Epithelial cell of prostate (primary cell): ENCODE measurements around the gene SEMA3C.

ENCODE experiments used
- DNase-seq: peaks from one replicate; pipeline ENCODE4 v3.0.0-alpha.2; 2011; ENCODE audit warnings: low read depth, low spot score
- H3K27ac ChIP-seq: fragments of 450-650 bp; 2 replicates; pipeline ENCODE4 v1.5.1; 2017; ENCODE audit warnings: mild to moderate bottlenecking

SEMA3C gene

DNA sequence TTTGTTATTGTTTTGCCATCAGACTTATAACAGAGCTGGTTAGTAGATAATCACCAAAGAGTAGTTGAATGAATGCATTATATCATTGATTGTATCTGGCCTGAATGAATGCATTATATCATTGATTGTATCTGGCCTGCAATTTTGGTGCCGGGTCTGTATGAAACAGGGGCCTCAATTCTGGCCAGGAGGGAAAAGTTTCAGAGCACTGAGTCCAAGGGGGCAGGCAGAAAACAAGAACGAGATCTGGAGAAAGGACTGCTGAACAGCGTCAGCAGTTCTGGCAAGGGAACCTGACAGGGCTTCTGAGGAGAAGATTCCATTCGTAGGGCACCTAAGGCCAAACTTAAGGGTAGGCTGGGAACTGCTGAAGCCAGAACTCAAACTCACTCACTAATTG is 128.0 kb downstream of the SEMA3C start:
- H3K27ac ChIP-seq, result no peak overlapping the region
- no peak for DNase-seq

GRCh38 chr7:80787721-80788120 is 131.1 kb downstream of the SEMA3C start:
- no peak overlapping the region for H3K27ac ChIP-seq
- DNase-seq, result no peak

DNA sequence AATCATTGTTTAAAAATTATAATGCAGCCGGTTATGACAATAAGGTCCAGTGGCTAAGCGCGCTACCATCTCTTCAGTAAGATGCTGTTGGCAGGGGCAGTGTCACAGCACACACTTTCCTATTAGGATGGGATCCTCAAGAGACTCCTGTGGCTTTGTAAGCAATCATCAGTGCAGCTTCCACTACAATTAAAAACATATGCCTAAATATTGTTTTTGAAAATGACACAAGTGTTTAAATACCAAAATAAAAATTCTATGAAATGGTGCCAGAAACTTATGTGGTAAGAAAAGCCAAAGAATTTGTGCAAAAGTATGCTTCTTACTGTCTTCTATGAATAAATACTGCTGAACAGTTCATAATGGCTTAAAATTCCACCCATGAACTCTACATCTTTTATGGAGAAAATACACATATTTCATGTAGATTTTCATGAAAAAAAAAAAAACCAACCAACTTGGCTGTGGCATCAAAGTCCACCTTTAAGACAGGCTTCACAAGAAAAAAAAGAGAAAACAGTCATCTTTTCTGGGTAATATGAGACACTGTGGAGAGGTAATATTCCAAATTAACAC is 132.8 kb downstream of the SEMA3C start:
- DNase-seq, result no peak
- H3K27ac ChIP-seq, result no peak overlapping the region

GRCh38 chr7:80785276-80785675 is 133.6 kb downstream of the SEMA3C start:
- no peak overlapping the region for H3K27ac ChIP-seq
- DNase-seq, result no peak

DNA sequence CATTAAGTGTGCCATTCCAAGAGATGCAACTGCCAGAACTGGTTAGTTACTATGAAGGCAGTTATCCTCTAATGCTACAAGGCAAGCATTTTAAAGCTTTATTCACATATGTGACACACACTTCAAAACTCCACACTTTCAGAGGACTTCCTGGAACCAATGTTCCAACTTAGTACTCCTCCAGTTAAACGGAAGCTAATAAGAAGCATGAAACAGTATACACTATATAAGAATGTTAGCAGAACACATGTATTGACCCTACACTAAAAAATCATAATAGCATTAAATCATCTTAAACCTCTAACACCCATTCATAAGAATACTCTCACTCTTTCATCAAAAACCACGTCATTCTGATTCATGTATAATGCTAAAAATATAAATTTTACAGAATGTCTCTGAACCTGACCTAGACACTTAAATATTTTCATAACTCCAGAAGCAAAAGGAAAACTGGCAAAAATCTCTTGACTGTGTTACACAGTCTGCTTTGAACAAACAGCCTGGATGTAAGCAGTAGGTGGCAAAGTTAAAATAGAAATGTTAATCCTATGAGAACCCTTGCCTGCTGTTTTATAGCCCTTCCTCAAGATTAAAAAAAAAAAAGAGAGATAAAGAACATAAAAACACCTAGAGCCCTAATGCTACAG is 135.0 kb downstream of the SEMA3C start:
- DNase-seq, result no peak
- no peak overlapping the region for H3K27ac ChIP-seq

- no peak overlapping the region for H3K27ac ChIP-seq
Measured at GRCh38 chr7:80783186-80783677, 135.6 kb downstream of the SEMA3C start.

DNA sequence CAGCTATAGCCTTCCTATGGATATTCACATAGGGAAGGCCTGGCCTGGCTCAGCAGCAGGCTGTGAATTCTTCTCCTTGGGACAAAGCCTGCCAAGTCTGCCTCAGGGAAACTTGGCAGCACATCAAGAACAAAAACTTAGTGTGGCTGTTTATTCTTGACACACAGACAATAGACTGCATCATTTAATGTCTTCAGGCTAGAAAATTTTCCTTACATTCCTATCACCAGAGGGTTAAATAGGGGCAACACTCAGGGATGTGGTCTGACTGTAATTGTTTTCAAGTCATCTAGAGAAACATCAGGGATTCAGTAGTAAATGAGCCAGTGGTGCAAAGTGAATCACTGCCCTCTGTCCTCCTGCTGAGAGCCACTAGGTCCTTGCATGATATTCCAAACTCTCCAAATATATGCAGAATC is 137.3 kb downstream of the SEMA3C start:
- no peak for DNase-seq
- no peak overlapping the region for H3K27ac ChIP-seq

More at GRCh38 chr7:80783186-80783677, 135.6 kb downstream of the SEMA3C start:
- DNase-seq, result no peak

GRCh38 chr7:80781146-80781545 is 137.7 kb downstream of the SEMA3C start:
- no peak overlapping the region for H3K27ac ChIP-seq
- DNase-seq, result no peak

GRCh38 chr7:80779456-80779855 is 139.4 kb downstream of the SEMA3C start:
- no peak for DNase-seq
- H3K27ac ChIP-seq, result no peak overlapping the region

- no peak overlapping the region for H3K27ac ChIP-seq
- no peak for DNase-seq
Measured at GRCh38 chr7:80775897-80776296, 143.0 kb downstream of the SEMA3C start.

DNA sequence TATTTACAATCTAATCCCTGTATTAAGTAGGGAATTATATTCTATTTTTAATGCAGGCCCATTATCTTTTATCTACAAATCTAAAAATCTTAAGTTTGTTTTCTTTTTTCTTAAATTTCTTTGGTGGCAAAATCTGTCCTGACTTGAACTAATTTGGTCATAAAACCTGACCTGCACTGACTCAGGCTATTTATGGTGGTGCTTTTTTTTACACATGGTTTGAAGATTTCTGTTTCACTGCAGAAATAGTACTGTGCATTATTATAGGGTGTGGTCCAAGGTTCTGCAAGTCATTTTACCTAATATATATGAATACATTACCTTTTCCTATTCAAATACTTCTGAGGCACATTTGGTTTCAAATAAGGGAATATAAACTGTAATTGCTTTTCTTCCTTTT is 143.4 kb downstream of the SEMA3C start:
- DNase-seq, result no peak

GRCh38 chr7:80774843-80775242 is 144.0 kb downstream of the SEMA3C start:
- H3K27ac ChIP-seq, result peak overlapping the region; percentile 4
- DNase-seq, result no peak

More for the DNA sequence above, 143.4 kb downstream of the SEMA3C start:
- peak overlapping the region; percentile 4 for H3K27ac ChIP-seq

GRCh38 chr7:80773787-80774508 is 144.9 kb downstream of the SEMA3C start:
- no peak overlapping the region for H3K27ac ChIP-seq
- DNase-seq, result no peak

GRCh38 chr7:80772347-80772993 is 146.4 kb downstream of the SEMA3C start:
- no peak for DNase-seq

DNA sequence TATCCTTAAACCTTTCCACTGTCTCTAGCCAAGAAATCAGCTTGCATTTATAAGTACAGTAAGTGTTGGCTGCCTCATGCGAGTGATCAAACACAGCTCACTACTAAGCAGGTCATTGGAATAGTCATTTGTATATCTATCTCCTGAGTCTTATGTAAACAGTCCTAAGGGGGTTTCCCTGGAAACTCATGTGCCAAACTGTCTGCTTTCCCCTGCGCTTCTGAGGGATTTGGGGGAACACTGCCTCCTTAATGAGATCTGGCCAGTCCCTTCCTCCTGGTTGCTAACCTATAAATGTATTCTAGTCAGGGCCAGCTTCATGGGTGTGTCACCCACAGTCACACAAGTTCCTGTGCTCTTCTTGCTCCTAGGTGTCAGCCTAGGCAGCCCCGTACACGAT is 147.3 kb downstream of the SEMA3C start:
- H3K27ac ChIP-seq, result peak overlapping the region; percentile 18
- no peak for DNase-seq

More at GRCh38 chr7:80772347-80772993, 146.4 kb downstream of the SEMA3C start:
- peak overlapping the region; percentile 18 for H3K27ac ChIP-seq

GRCh38 chr7:80770675-80771081 is 148.2 kb downstream of the SEMA3C start:
- H3K27ac ChIP-seq, result peak overlapping the region; percentile 18
- DNase-seq, result no peak

GRCh38 chr7:80770061-80770460 is 148.8 kb downstream of the SEMA3C start:
- DNase-seq, result no peak
- peak overlapping the region; percentile 18 for H3K27ac ChIP-seq

DNA sequence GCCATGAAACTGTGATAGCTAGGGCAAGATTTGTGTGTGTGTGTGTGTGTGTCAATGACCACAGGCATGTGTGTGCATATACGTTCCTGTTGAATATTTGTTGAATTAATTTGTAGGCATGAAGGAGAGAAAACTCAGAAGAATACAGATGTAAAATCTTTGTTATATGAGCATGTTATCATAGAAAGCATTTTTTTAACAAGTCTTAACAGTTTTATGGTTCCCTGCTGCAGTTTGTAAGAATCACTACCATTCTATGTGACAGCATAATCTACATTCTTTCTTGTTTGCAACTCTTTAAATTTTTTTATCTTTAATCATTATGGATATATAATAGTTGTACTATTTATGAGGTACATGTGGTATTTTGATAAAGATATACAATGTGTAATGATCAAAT is 150.1 kb downstream of the SEMA3C start:
- no peak for DNase-seq

GRCh38 chr7:80767654-80768053 is 151.2 kb downstream of the SEMA3C start:
- no peak overlapping the region for H3K27ac ChIP-seq
- DNase-seq, result no peak

More for the DNA sequence above, 150.1 kb downstream of the SEMA3C start:
- H3K27ac ChIP-seq, result no peak overlapping the region

GRCh38 chr7:80766724-80767123 is 152.1 kb downstream of the SEMA3C start:
- H3K27ac ChIP-seq, result no peak overlapping the region
- DNase-seq, result no peak

- DNase-seq, result no peak
- no peak overlapping the region for H3K27ac ChIP-seq
Measured at GRCh38 chr7:80764132-80764531, 154.7 kb downstream of the SEMA3C start.
